Measurements from ENCODE around the gene AMPH. TPM values are rescaled to one million over a fixed set of nuclear protein-coding genes. Genes with fewer than 3 reads are reported as not detected.
A peak's percentile ranks its signal among the peaks of the same experiment; 100 is the strongest.

Gene AMPH
- polyA plus RNA-seq, 1 experiment: 1.5 TPM

DNA sequence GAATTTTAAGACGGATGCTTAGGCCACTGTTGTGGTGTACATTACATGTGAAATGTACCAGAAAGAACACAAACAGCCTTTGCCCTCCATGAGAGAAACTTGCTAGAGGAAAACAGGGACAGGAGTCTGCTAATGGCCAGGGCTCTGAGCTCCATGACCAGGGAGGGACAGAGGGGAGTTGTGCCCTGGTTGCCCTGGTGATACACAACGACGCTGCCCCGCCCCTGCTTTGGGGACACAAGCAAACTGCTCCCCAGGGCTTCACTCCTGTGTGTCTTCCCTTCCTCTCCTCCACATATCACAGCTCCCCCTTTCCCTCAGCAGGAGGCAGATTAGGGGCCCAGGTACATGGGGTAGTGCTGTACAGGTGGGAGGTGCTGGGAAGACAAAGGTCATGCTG, 36.2 kb downstream of the AMPH start:
- POLR2A ChIA-PET: no interaction called here
- CTCF ChIA-PET: no interaction called here
- no peaks in the 10 kb centered on the region for H3K36me3 ChIP-seq (ENCODE audit: control insufficient read depth, insufficient read depth, low read length)
- TF ChIP-seq CTCF (IDR thresholded peaks at IDR 0.05; ENCODE audit: insufficient read depth, low read depth, low read length): no peak
- no peak overlapping the region for H3K4me3 ChIP-seq (ENCODE audit: low read depth, low read length)
- no peaks in the 10 kb centered on the region for H3K27me3 ChIP-seq (ENCODE audit: control insufficient read depth, insufficient read depth, low read length)
- no peak for DNase-seq (ENCODE audit: low read depth)

- no peaks in the 10 kb centered on the region for H3K27me3 ChIP-seq (ENCODE audit: control insufficient read depth, insufficient read depth, low read length)
- H3K4me3 ChIP-seq (ENCODE audit: low read depth, low read length): no peak overlapping the region
- TF ChIP-seq CTCF (IDR thresholded peaks at IDR 0.05; ENCODE audit: insufficient read depth, low read depth, low read length): no peak
- DNase-seq (ENCODE audit: low read depth): no peak
- CTCF ChIA-PET: interaction anchor here (0.6 kb wide), 1 partner anchor 247 kb away, joined by 3 read pairs; no protein-coding TSS in a partner anchor
- POLR2A ChIA-PET: no interaction called here
- H3K36me3 ChIP-seq (ENCODE audit: control insufficient read depth, insufficient read depth, low read length): no peaks in the 10 kb centered on the region
Measured at GRCh38 chr7:38592737-38593288, 38.4 kb downstream of the AMPH start.

DNA sequence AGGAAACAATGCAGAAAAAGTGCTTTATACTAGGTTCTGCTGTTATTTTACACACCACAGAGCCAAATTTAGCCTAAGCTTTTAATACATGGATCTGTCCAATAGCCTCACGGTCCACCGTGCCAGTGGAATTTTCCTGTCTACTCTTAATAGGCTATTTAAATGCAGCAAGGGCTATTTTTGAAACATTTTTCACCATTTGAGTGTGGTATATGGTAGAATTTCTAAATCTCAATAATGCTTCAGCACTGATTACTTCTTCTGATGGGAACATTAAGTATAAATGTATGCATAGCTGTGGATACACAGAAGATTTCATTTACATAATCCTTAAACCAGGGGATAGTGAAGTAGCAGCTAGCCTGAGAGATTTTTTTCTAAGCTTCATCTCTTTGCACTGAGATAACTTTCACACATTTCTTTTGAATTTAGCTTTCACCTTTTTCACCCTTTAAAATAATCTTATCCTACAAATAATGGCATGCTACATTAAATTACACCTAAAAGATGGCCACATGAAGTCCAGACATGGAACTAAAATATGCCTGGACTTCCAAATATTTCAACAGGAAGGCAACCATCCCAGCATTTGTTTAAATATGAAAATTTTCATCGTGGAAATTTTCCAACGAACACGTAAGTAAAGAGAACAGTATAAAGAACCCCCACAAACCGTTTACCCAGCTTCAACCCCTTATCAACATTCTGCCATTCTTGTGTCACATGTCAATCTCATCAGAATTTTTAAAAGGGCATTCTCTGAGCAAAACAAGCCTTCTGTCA, 45.4 kb downstream of the AMPH start:
- Histone ChIP-seq H3K27me3 (ENCODE audit: control insufficient read depth, insufficient read depth, low read length) (no peaks in the 10 kb centered on the region), H3K4me3 (ENCODE audit: low read depth, low read length) (no peak overlapping the region), H3K36me3 (ENCODE audit: control insufficient read depth, insufficient read depth, low read length) (no peaks in the 10 kb centered on the region)
- ChIA-PET CTCF (interaction anchor here (0.6 to 0.8 kb wide), 2 partner anchors 10 to 852 kb away, joined by 3 to 5 read pairs; no protein-coding TSS in a partner anchor), POLR2A (no interaction called here)
- no peak for DNase-seq (ENCODE audit: low read depth)
- no peak for TF ChIP-seq CTCF (IDR thresholded peaks at IDR 0.05; ENCODE audit: insufficient read depth, low read depth, low read length)

- H3K36me3 ChIP-seq (ENCODE audit: control insufficient read depth, insufficient read depth, low read length): no peaks in the 10 kb centered on the region
- ChIA-PET CTCF (interaction anchor here (1.4 kb wide), 1 partner anchor 16 kb away, joined by 3 read pairs; no protein-coding TSS in a partner anchor), POLR2A (no interaction called here)
- DNase-seq (ENCODE audit: low read depth): peak; percentile 50
- no peak for TF ChIP-seq CTCF (IDR thresholded peaks at IDR 0.05; ENCODE audit: insufficient read depth, low read depth, low read length)
- no peaks in the 10 kb centered on the region for H3K27me3 ChIP-seq (ENCODE audit: control insufficient read depth, insufficient read depth, low read length)
- H3K4me3 ChIP-seq (ENCODE audit: low read depth, low read length): no peak overlapping the region
Measured at GRCh38 chr7:38584443-38585210, 46.5 kb downstream of the AMPH start.

- no peak for DNase-seq (ENCODE audit: low read depth)
- Histone ChIP-seq H3K4me3 (ENCODE audit: low read depth, low read length) (no peak overlapping the region), H3K36me3 (ENCODE audit: control insufficient read depth, insufficient read depth, low read length) (no peaks in the 10 kb centered on the region), H3K27me3 (ENCODE audit: control insufficient read depth, insufficient read depth, low read length) (no peaks in the 10 kb centered on the region)
- no peak for TF ChIP-seq CTCF (IDR thresholded peaks at IDR 0.05; ENCODE audit: insufficient read depth, low read depth, low read length)
- ChIA-PET CTCF (no interaction called here), POLR2A (no interaction called here)
Measured at GRCh38 chr7:38580485-38580884, 50.7 kb downstream of the AMPH start.

Measured in BJ (cell line).